D341Med (cell line): ENCODE measurements around the gene GATA6.
"Not testable (repeated sequence)": the region's sequence is repeated elsewhere in the genome, so short reads cannot be mapped to it uniquely, and the experiment has no call there.

Source experiments
- DNase-seq: peaks from one replicate; pipeline ENCODE4 v3.0.0; 2012; ENCODE audit warnings: low spot score

The GATA6 gene

GRCh38 chr18:22182884-22183697 is 13.7 kb downstream of the GATA6 start:
- no peak for DNase-seq

- DNase-seq: no peak
Measured at GRCh38 chr18:22183698-22184170, 14.3 kb downstream of the GATA6 start.

GRCh38 chr18:22184573-22184972 is 15.2 kb downstream of the GATA6 start:
- not testable (repeated sequence) for DNase-seq

- no peak for DNase-seq
Measured at GRCh38 chr18:22185273-22185672, 15.9 kb downstream of the GATA6 start.

- no peak for DNase-seq
Measured at GRCh38 chr18:22185771-22186386, 16.5 kb downstream of the GATA6 start.

GRCh38 chr18:22186484-22186971 is 17.1 kb downstream of the GATA6 start:
- no peak for DNase-seq

GRCh38 chr18:22188559-22189267 is 19.3 kb downstream of the GATA6 start:
- DNase-seq: no peak

- no peak for DNase-seq
Measured at GRCh38 chr18:22189449-22190166, 20.2 kb downstream of the GATA6 start.

- DNase-seq: no peak
Measured at GRCh38 chr18:22191346-22191695, 21.9 kb downstream of the GATA6 start.

GRCh38 chr18:22191923-22192322 is 22.5 kb downstream of the GATA6 start:
- DNase-seq: no peak

- DNase-seq: no peak
Measured at GRCh38 chr18:22193466-22193865, 24.1 kb downstream of the GATA6 start.

GRCh38 chr18:22194151-22194598 is 24.8 kb downstream of the GATA6 start:
- no peak for DNase-seq

GRCh38 chr18:22195052-22195451 is 25.7 kb downstream of the GATA6 start:
- DNase-seq: no peak

- not testable (repeated sequence) for DNase-seq
Measured at GRCh38 chr18:22196943-22197342, 27.6 kb downstream of the GATA6 start.

GRCh38 chr18:22197668-22198067 is 28.3 kb downstream of the GATA6 start:
- DNase-seq: no peak

- no peak for DNase-seq
Measured at GRCh38 chr18:22198163-22198562, 28.8 kb downstream of the GATA6 start.

GRCh38 chr18:22199005-22199404 is 29.6 kb downstream of the GATA6 start:
- DNase-seq: no peak

- DNase-seq: no peak
Measured at GRCh38 chr18:22200611-22201225, 31.3 kb downstream of the GATA6 start.

- DNase-seq: no peak
Measured at GRCh38 chr18:22203035-22203434, 33.6 kb downstream of the GATA6 start.

GRCh38 chr18:22203536-22204213 is 34.3 kb downstream of the GATA6 start:
- no peak for DNase-seq

- no peak for DNase-seq
Measured at GRCh38 chr18:22204214-22204536, 34.8 kb downstream of the GATA6 start.
